Activated T-cell treated with anti-CD3 and anti-CD28 coated beads for 4 hours (primary cell): ENCODE results near the gene LRRC36.
"Not testable (repeated sequence)": the region's sequence is repeated elsewhere in the genome, so short reads cannot be mapped to it uniquely, and the experiment has no call there.

Source experiments
- DNase-seq: peaks from one replicate; pipeline ENCODE4 v3.0.0-alpha.2; 2020

The LRRC36 gene

GRCh38 chr16:67349172-67349571 lies 22.6 kb downstream of the LRRC36 start:
- no peak for DNase-seq

GRCh38 chr16:67350324-67350723 lies 23.7 kb downstream of the LRRC36 start:
- no peak for DNase-seq

GRCh38 chr16:67352463-67352862 lies 25.8 kb downstream of the LRRC36 start:
- DNase-seq = not testable (repeated sequence)

- no peak for DNase-seq
Measured at GRCh38 chr16:67356396-67356795, 29.8 kb downstream of the LRRC36 start.

- no peak for DNase-seq
Measured at GRCh38 chr16:67357561-67357960, 30.9 kb downstream of the LRRC36 start.

GRCh38 chr16:67359540-67360269 lies 33.1 kb downstream of the LRRC36 start:
- DNase-seq = not testable (repeated sequence)

GRCh38 chr16:67361038-67361437 lies 34.4 kb downstream of the LRRC36 start:
- no peak for DNase-seq

GRCh38 chr16:67364600-67365235 lies 38.1 kb downstream of the LRRC36 start:
- DNase-seq = no peak

- no peak for DNase-seq
Measured at GRCh38 chr16:67370661-67371060, 44.0 kb downstream of the LRRC36 start.

GRCh38 chr16:67372664-67373063 lies 46.0 kb downstream of the LRRC36 start:
- no peak for DNase-seq

GRCh38 chr16:67376012-67376411 lies 49.4 kb downstream of the LRRC36 start:
- DNase-seq = not testable (repeated sequence)

- no peak for DNase-seq
Measured at GRCh38 chr16:67378642-67379041, 52.0 kb downstream of the LRRC36 start.

- no peak for DNase-seq
Measured at GRCh38 chr16:67383284-67383683, 56.7 kb downstream of the LRRC36 start.

GRCh38 chr16:67384778-67385510 lies 58.3 kb downstream of the LRRC36 start:
- no peak for DNase-seq

GRCh38 chr16:67386861-67387455 lies 60.3 kb downstream of the LRRC36 start:
- no peak for DNase-seq

- no peak for DNase-seq
Measured at GRCh38 chr16:67387479-67388079, 61.0 kb downstream of the LRRC36 start.

- DNase-seq = no peak
Measured at GRCh38 chr16:67388191-67388590, 61.6 kb downstream of the LRRC36 start.

- DNase-seq = no peak
Measured at GRCh38 chr16:67388591-67388990, 62.0 kb downstream of the LRRC36 start.

- no peak for DNase-seq
Measured at GRCh38 chr16:67389911-67390815, 63.5 kb downstream of the LRRC36 start.

GRCh38 chr16:67390816-67391423 lies 64.3 kb downstream of the LRRC36 start:
- DNase-seq = no peak
